D721Med (cell line): ENCODE results near the gene TBCCD1.
A peak's percentile ranks its signal among the peaks of the same experiment; 100 is the strongest.

Source experiments
- DNase-seq: peaks from one replicate; pipeline ENCODE4 v3.0.0; 2011; ENCODE audit warnings: low spot score; ENCODE audit not compliant: insufficient read length
- FAIRE-seq: peaks from 2 replicates; lab custom pipeline; 2011; peaks lifted over from hg19 to GRCh38; lab: Jason Lieb, UNC
- CTCF ChIP-seq: IDR thresholded peaks from 2 replicates; pipeline ENCODE4 v1.5.1; 2012; ENCODE audit warnings: mild to moderate bottlenecking, control low read depth; ENCODE audit not compliant: insufficient read depth; ENCODE audit errors: missing control alignments

TBCCD1 gene

GRCh38 chr3:186549497-186549896 lies 17.6 kb downstream of the TBCCD1 start:
- FAIRE-seq (no peak), DNase-seq (no peak)
- TF ChIP-seq CTCF, result no peak

- FAIRE-seq (no peak), DNase-seq (no peak)
- no peak for TF ChIP-seq CTCF
Measured at GRCh38 chr3:186544281-186544680, 22.9 kb downstream of the TBCCD1 start, which contains the start of gene CRYGS. Gene CRYGS, minus strand, starts transcription at chr3:186544380. Its CDS starts 54 bp downstream, at chr3:186544326.

GRCh38 chr3:186540835-186541226 lies 26.3 kb downstream of the TBCCD1 start:
- no peak for TF ChIP-seq CTCF
- no peak for FAIRE-seq
- no peak for DNase-seq

- FAIRE-seq, result peak; percentile 77
- TF ChIP-seq CTCF, result peak; percentile 84
- no peak for DNase-seq
Measured at GRCh38 chr3:186540221-186540834, 26.8 kb downstream of the TBCCD1 start.

- no peak for TF ChIP-seq CTCF
- DNase-seq (no peak), FAIRE-seq (no peak)
Measured at GRCh38 chr3:186538779-186539178, 28.4 kb downstream of the TBCCD1 start.

- no peak for FAIRE-seq
- TF ChIP-seq CTCF, result no peak
- DNase-seq, result no peak
Measured at GRCh38 chr3:186536883-186537844, 30.0 kb downstream of the TBCCD1 start.
